ENCODE results near the gene MORN1.
"Not testable (repeated sequence)": the region's sequence is repeated elsewhere in the genome, so short reads cannot be mapped to it uniquely, and the experiment has no call there.

The MORN1 gene

GRCh38 chr1:2300851-2301606 lies 90.3 kb downstream of the MORN1 start:
- Mint-ChIP-seq H3K4me3 (peak overlapping the region; percentile 79 to 81), H3K27ac (peak overlapping the region; percentile 98 to 99), H3K36me3 (ENCODE audit: insufficient read depth) (peaks cover 94% of the 10 kb centered on the region), H3K4me1 (ENCODE audit: low read depth in 2 of 2) (peaks cover 24 to 36% of the 10 kb centered on the region in 2 donors), H3K27me3 (no peaks in the 10 kb centered on the region), H3K9me3 (no peaks in the 10 kb centered on the region)
- DNase-seq (peak; percentile 93 to 96 (median 94)), ATAC-seq (replicated peaks) (peak; percentile 77)

DNA sequence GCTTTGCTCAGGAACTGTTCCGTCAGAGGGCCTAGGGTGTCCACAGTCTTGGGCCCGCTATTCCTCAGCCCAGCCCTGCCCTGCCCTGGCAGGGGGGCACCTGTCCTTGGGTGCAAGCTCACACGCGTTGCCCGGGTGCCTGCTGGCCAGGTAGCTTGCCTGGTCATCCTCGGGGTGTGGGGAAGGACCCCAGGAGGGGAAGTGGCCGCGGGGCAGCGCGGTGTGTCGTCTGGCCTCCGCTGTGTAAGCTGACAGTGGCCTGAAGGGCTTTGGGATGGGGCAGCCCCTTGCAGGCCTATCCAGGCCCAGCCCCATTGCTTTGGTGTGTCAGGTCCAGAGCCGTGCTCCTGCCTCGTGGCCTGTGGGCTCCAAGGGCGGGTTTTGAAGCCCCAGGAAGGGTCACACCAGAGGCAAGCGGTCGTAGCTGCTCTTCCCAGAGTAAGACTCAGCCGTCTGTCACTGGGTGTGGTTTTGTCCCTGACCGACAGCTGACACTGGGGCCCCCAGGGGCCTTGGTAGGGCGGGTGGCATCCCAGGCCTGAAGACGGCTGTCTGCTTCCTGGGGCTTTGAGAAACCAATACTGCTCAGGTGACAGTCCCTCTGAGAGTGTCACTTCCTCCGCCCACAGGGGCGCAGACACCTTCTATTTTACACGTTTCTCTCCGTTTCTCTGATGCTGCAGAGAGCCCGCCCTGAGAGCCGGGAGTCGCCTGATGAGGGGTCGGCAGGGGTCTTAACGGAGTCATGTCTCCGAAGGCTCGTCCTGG lies 91.2 kb downstream of the MORN1 start:
- H3K27ac Mint-ChIP-seq = peak overlapping the region; percentile 98 to 99
- H3K27me3 Mint-ChIP-seq = no peaks in the 10 kb centered on the region
- H3K4me3 Mint-ChIP-seq = peak overlapping the region; percentile 79 to 81
- DNase-seq = peak; percentile 84 to 89 (median 86)
- H3K9me3 Mint-ChIP-seq = no peaks in the 10 kb centered on the region
- H3K4me1 Mint-ChIP-seq (ENCODE audit: low read depth in 2 of 2) = peaks cover 20 to 34% of the 10 kb centered on the region in 2 donors
- ATAC-seq (replicated peaks) = peak; percentile 71
- H3K36me3 Mint-ChIP-seq (ENCODE audit: insufficient read depth) = peaks cover 92% of the 10 kb centered on the region

DNA sequence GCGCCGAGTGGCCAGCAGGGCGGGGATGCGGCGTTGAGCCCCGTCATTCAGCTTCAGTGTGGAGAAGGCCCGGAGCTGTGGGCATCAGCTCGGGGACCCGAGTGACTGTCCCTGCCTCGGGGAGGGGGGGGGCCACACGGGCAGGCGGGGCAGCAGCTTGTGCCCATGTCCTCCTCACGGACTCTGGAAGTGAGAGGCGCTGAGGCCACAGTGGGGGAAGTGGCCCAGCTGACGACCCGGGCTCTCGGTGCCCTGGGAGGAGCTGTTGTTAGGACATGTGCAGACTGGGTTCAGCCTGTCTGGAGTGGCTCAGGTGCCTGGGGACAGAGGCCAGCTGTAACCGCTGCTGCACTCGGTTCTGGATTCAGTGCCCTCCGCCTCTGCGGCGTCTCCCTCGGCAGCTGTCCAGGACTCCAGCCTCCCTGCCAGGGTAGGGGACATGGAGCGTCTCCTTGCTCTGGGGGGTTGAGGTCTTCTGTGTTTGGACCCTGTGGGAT lies 92.2 kb downstream of the MORN1 start:
- Mint-ChIP-seq H3K27ac (peak overlapping the region; percentile 98 to 99), H3K4me3 (peak overlapping the region; percentile 79 to 81), H3K27me3 (no peaks in the 10 kb centered on the region), H3K4me1 (ENCODE audit: low read depth in 2 of 2) (peaks cover 18 to 34% of the 10 kb centered on the region in 2 donors), H3K36me3 (ENCODE audit: insufficient read depth) (peaks cover 93% of the 10 kb centered on the region), H3K9me3 (no peaks in the 10 kb centered on the region)
- DNase-seq = no peak
- ATAC-seq (replicated peaks) = no peak

- Mint-ChIP-seq H3K4me3 (peak overlapping the region; percentile 79 to 81), H3K27me3 (no peaks in the 10 kb centered on the region), H3K9me3 (no peaks in the 10 kb centered on the region), H3K4me1 (ENCODE audit: low read depth in 2 of 2) (peaks cover 22 to 37% of the 10 kb centered on the region in 2 donors), H3K27ac (peak overlapping the region; percentile 98 to 99), H3K36me3 (ENCODE audit: insufficient read depth) (peaks cover 93% of the 10 kb centered on the region)
- DNase-seq (no peak), ATAC-seq (replicated peaks) (no peak)
These were observed 92.7 kb downstream of the MORN1 start for GRCh38 chr1:2298685-2299084.

- H3K4me1 Mint-ChIP-seq (ENCODE audit: low read depth in 2 of 2) = peaks cover 28 to 47% of the 10 kb centered on the region in 2 donors
- DNase-seq = no peak
- peak overlapping the region in 1 of 2 donors; percentile 4 for H3K4me3 Mint-ChIP-seq
- peaks cover 93% of the 10 kb centered on the region for H3K36me3 Mint-ChIP-seq (ENCODE audit: insufficient read depth)
- no peaks in the 10 kb centered on the region for H3K9me3 Mint-ChIP-seq
- no peaks in the 10 kb centered on the region for H3K27me3 Mint-ChIP-seq
- H3K27ac Mint-ChIP-seq = peak overlapping the region; percentile 16 to 98
- ATAC-seq (replicated peaks) = no peak
These were observed 93.9 kb downstream of the MORN1 start for GRCh38 chr1:2297246-2298011.

GRCh38 chr1:2296614-2297013 lies 94.7 kb downstream of the MORN1 start:
- peaks cover 93% of the 10 kb centered on the region for H3K36me3 Mint-ChIP-seq (ENCODE audit: insufficient read depth)
- H3K4me1 Mint-ChIP-seq (ENCODE audit: low read depth in 2 of 2) = peaks cover 32 to 50% of the 10 kb centered on the region in 2 donors
- peak overlapping the region in 1 of 2 donors; percentile 57 for H3K27ac Mint-ChIP-seq
- DNase-seq (no peak), ATAC-seq (replicated peaks) (no peak)
- H3K4me3 Mint-ChIP-seq = no peak overlapping the region
- H3K27me3 Mint-ChIP-seq = no peaks in the 10 kb centered on the region
- H3K9me3 Mint-ChIP-seq = no peaks in the 10 kb centered on the region

DNA sequence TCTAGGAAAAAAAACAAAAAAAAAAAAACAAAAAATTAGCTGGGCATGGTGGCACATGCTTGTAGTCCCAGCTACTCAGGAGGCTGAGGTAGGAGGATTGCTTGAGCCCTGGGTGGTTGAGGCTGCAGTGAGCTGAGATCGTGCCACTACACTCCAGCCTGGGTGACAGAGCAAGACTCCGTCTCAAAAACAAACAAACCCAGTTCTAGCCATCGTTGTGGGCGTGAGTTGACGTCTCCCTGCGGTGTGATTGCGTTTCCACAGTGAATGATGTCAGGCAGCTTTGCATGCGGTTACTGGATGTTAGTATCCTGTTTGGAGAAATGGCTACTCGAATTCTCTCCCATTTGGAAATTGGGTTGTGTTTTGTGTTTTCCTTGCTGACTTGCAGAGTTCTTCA lies 95.1 kb downstream of the MORN1 start:
- not testable (repeated sequence) for ATAC-seq (replicated peaks); H3K9me3 Mint-ChIP-seq; H3K4me3 Mint-ChIP-seq; H3K27me3 Mint-ChIP-seq; DNase-seq
- H3K36me3 Mint-ChIP-seq (ENCODE audit: insufficient read depth) = peaks cover 93% of the 10 kb centered on the region
- H3K4me1 Mint-ChIP-seq (ENCODE audit: low read depth in 2 of 2) = peaks cover 31 to 50% of the 10 kb centered on the region in 2 donors
- peak overlapping the region in 1 of 2 donors; percentile 57 for H3K27ac Mint-ChIP-seq

GRCh38 chr1:2295526-2295925 lies 95.8 kb downstream of the MORN1 start:
- no peak for DNase-seq
- H3K27ac Mint-ChIP-seq = peak overlapping the region in 1 of 2 donors; percentile 57
- no peak for ATAC-seq (replicated peaks)
- peak overlapping the region in 1 of 2 donors; percentile 23 for H3K4me3 Mint-ChIP-seq
- H3K27me3 Mint-ChIP-seq = no peaks in the 10 kb centered on the region
- peaks cover 37 to 53% of the 10 kb centered on the region in 2 donors for H3K4me1 Mint-ChIP-seq (ENCODE audit: low read depth in 2 of 2)
- peaks cover 93% of the 10 kb centered on the region for H3K36me3 Mint-ChIP-seq (ENCODE audit: insufficient read depth)
- H3K9me3 Mint-ChIP-seq = no peaks in the 10 kb centered on the region

- no peak overlapping the region for H3K4me3 Mint-ChIP-seq
- peak overlapping the region; percentile 22 to 82 for H3K27ac Mint-ChIP-seq
- peaks cover 45 to 54% of the 10 kb centered on the region in 2 donors for H3K4me1 Mint-ChIP-seq (ENCODE audit: low read depth in 2 of 2)
- ATAC-seq (replicated peaks) (no peak), DNase-seq (no peak)
- H3K36me3 Mint-ChIP-seq (ENCODE audit: insufficient read depth) = peaks cover 93% of the 10 kb centered on the region
- no peaks in the 10 kb centered on the region for H3K9me3 Mint-ChIP-seq
- no peaks in the 10 kb centered on the region for H3K27me3 Mint-ChIP-seq
These were observed 96.7 kb downstream of the MORN1 start for GRCh38 chr1:2294725-2295078.

DNA sequence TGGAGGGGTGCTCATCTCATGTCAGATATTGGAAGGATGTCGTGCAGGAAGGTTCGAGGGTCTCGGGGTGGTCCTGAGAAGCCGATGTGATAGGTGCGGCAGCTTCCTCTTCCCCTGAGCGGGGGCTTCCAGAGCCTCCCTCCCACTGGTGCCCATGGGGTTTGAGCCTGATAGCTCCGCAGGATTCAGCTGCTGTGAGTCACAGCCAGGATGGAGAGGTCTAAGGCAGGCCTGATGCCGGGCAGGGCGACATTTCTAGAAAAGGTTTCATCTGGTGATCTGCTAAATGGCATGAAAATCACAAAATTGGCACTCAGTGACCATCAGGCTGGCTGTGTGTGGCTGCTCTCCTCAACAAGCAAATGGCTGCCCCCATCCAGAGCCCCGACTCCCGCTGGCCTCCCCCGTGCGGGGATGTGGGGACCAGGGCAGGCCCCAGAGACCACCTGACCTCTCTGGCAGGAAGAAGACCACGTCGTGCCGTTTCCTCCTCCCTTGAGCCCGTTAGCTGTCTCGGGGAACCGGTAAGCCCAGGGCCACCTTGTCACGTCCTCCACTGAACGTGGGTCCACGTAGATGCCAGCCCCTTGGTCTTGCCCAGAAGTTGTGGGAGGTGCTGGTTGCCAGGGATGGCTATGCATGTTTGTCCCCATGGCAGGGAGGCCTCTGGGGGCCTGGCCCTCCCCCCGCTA lies 97.2 kb downstream of the MORN1 start:
- Mint-ChIP-seq H3K4me1 (ENCODE audit: low read depth in 2 of 2) (peaks cover 47 to 56% of the 10 kb centered on the region in 2 donors), H3K27ac (peak overlapping the region; percentile 79 to 99), H3K9me3 (no peaks in the 10 kb centered on the region), H3K27me3 (no peaks in the 10 kb centered on the region), H3K36me3 (ENCODE audit: insufficient read depth) (peaks cover 93% of the 10 kb centered on the region), H3K4me3 (peak overlapping the region in 1 of 2 donors; percentile 17)
- DNase-seq (no peak), ATAC-seq (replicated peaks) (no peak)

- H3K4me1 Mint-ChIP-seq (ENCODE audit: low read depth in 2 of 2) = peaks cover 48 to 62% of the 10 kb centered on the region in 2 donors
These were observed 98.5 kb downstream of the MORN1 start for GRCh38 chr1:2292725-2293450.

DNA sequence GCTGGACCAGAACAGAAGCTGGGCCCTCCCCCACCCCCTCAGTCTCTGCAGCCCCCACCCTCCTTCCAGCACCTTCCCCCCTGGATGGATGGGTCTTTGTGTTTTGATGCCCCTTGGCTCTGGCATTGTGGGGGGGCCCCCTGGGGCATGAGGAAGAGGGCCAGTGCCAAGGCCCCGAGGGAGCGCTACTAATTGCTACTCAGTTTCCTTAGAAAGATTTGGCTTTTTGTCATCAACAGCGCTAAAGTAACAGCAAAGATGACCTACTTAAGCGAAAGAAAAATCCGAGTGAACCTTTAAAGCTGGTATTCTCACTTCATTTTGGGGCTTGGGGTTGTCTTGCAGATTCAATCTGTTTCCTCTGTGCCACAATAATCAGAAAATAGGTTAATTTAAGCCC lies 99.8 kb downstream of the MORN1 start:
- no peaks in the 10 kb centered on the region for H3K9me3 Mint-ChIP-seq
- ATAC-seq (replicated peaks) (no peak), DNase-seq (no peak)
- H3K4me1 Mint-ChIP-seq (ENCODE audit: low read depth in 2 of 2) = peaks cover 51 to 61% of the 10 kb centered on the region in 2 donors
- H3K27ac Mint-ChIP-seq = peak overlapping the region; percentile 98 to 99
- H3K36me3 Mint-ChIP-seq (ENCODE audit: insufficient read depth) = peaks cover 93% of the 10 kb centered on the region
- peak overlapping the region; percentile 88 to 90 for H3K4me3 Mint-ChIP-seq
- H3K27me3 Mint-ChIP-seq = no peaks in the 10 kb centered on the region

More at GRCh38 chr1:2292725-2293450, 98.5 kb downstream of the MORN1 start:
- Mint-ChIP-seq H3K27ac (peak overlapping the region; percentile 79 to 99), H3K27me3 (no peaks in the 10 kb centered on the region), H3K4me3 (peak overlapping the region; percentile 40 to 90), H3K9me3 (no peaks in the 10 kb centered on the region), H3K36me3 (ENCODE audit: insufficient read depth) (peaks cover 93% of the 10 kb centered on the region)
- no peak for ATAC-seq (replicated peaks)
- DNase-seq = no peak
